GM18868 (cell line): ENCODE data around the gene ATP6V0A4.
"Not testable (repeated sequence)": the region's sequence is repeated elsewhere in the genome, so short reads cannot be mapped to it uniquely, and the experiment has no call there.

Experiments used
- ATAC-seq: cut with Tn5 transposase; IDR thresholded peaks from one replicate; pipeline ENCODE4 v1.9.1; 2021; ENCODE audit warnings: mild to moderate bottlenecking, moderate library complexity; ENCODE audit not compliant: unreplicated experiment

ATP6V0A4 gene

DNA sequence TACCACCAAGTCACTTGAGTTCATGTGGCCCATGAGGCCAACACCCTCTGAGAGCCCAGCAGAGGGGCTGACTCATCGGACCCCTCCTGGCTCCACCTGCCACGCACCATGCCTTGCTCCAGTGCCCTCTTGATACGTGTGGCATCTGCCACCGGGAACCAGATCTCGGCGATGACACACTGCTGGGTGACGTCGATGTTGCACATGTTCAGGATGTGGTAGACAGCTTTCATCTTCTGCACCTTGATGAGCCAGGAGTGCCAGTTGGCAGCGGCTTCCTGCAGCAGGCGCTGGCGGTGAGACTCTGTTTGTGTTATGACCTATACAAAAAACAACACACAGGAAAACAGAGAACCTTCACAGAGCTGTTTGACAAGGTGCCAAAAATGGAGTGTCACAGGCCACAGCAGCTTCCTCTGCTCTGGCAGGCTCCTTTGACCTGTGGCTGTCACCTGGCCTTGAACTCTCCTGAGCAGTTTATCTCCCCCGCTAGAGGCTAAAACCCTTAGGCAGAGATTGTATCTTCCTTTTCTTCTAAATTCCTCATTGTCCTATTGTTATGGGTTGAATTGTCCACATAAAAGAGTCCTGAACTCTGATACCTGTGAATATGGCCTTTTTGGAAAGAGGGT, 45.4 kb downstream of the ATP6V0A4 start:
- ATAC-seq: peak; percentile 89

DNA sequence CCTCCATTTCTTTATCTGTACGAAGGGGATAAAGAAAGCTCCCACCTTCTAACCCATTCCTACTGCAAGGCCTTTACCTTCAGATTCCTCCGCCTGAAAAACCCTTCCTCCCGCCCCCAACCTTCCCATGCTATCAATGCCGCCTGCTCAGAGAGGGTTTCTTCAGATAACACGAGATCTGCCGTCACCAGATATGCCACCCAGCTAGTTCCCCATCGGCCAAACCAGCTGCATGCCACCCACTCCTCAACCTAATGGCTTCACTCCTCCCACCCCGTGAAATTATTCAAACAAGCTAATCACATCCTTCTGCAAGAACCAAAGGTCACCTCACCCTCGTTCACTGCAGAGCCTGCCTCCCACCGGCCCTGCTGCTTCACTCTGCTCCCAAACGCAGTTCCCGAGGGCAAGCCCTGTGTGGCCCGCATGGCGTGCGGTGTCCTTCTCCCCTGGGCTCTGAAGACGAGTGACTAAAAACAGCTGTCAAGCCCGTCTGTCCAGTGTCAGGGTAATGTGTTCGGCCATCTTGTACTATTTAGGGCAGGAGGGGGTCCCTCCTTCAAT, 47.0 kb downstream of the ATP6V0A4 start:
- ATAC-seq: no peak

DNA sequence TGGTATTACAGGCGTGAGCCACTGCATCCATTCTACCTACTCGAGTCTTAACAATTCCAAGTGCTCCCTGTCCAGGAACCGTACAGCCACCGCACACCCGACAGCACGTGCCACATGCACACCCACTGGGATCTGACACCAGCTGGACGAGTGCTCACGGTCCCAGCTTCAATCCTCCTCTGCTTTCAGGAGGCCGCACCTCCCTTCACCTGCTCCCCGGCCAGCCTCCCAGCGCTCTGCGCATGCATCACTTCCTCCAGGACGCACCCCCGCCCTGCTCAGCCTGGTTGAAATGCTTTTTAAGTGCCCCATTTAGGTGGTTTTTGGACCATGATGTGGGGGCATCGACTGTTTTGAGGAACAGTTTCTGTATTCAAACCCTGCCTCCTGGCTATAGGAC, 47.5 kb downstream of the ATP6V0A4 start:
- ATAC-seq: no peak

DNA sequence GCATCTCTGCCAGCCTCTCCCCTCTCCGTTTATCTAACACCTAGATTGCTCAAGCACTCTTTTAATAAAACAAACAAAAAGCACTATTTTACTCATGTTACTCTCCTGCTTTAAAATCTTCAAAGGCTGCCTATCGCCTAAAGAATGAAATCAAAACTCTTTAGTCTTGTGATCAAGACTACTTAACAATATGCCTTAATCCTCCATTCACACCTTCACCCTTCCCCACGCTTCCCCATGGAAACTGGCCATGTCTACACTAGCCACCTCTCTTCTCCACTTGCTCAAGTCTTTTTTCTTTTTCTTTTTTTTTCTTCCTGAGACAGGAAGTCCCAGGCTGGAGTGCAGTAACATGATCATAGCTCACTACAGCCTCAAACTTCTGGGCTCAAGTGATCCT, 48.0 kb downstream of the ATP6V0A4 start:
- no peak for ATAC-seq

DNA sequence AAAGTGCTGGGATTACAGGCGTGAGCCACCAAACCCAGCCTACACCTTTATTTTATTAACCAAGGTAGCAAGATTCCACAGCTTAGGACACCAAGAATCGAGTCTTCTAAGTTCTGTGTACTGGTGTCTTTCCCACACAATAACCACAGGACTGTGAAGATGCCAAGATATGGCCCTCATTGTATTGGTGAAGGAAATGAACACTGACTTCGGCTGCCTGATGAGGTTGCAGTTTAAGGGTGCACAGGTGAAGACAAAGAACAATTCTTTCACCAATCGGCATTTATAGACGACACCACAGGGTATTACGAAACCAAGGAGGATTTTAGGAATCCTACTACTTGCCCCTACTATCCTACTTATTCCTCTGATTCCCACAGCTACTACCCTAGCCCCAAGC, 49.3 kb downstream of the ATP6V0A4 start:
- no peak for ATAC-seq

DNA sequence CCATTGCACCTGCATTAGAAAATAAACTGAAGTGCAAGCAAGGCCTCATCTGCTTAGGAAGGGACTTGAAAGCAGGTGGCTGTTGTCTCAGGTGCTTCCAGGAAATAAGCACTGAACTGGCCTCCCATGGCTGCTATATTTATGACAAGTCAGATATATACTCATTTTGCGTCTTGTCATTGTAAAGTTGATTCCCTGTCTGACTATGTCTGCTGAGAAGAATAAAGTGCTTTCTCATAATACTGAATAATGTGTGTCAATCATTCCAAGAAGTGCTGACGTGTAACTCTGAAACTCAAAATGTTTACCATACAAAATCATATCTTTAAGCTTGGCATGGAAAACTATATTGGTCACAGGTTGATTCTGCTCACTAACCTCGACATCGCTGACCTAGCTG, 51.9 kb downstream of the ATP6V0A4 start:
- no peak for ATAC-seq

DNA sequence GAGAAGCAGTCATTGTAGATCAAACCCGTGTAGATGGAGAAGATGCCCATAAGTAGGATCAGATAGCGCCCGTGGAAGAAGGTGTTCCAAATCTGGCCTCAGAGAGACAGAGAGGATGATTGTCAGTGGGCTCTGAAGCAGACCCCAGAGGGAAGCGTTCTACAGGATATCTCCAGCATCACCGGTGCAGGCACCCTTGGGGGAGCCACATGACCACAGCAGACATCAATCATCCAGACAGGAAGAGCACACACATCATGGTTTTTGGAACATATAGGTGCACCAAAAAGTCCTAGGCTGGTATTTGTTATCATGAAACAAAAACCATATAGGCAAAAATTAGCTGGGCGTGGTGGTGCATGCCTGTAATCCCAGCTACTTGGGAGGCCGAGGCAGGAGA, 52.8 kb downstream of the ATP6V0A4 start:
- no peak for ATAC-seq

DNA sequence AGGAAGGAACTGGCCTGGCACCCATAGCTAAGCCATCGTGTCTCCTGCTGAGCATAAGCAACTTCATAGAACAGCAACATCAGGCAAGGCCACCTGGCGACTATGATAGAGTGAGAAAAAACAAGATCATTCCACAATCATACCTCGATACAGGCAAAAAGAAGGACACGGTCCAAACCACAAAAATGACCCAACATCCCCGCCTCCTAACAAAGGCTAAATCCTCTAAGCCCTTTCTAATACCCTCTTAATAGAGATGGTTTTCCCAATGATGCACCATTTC, 56.6 kb downstream of the ATP6V0A4 start:
- no peak for ATAC-seq

DNA sequence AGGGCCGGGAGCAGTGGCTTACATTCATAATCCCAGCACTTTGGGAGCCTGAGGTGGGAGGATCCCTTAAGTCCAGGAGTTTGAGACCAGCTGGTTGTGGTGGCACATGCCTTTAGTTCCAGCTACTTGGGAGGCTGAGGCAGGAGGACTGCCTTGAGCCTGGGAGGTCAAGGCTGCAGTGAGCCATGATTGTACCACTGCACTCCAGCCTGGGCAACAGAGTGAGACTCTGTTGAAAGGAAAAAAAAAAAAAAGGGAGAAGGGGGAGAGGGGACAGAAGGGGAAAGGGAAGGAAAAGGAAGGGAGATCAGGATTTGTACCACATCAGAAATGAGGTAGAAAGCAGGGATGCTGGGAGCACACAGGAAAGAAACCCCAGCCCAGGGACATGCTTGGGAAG, 58.1 kb downstream of the ATP6V0A4 start:
- ATAC-seq: no peak

DNA sequence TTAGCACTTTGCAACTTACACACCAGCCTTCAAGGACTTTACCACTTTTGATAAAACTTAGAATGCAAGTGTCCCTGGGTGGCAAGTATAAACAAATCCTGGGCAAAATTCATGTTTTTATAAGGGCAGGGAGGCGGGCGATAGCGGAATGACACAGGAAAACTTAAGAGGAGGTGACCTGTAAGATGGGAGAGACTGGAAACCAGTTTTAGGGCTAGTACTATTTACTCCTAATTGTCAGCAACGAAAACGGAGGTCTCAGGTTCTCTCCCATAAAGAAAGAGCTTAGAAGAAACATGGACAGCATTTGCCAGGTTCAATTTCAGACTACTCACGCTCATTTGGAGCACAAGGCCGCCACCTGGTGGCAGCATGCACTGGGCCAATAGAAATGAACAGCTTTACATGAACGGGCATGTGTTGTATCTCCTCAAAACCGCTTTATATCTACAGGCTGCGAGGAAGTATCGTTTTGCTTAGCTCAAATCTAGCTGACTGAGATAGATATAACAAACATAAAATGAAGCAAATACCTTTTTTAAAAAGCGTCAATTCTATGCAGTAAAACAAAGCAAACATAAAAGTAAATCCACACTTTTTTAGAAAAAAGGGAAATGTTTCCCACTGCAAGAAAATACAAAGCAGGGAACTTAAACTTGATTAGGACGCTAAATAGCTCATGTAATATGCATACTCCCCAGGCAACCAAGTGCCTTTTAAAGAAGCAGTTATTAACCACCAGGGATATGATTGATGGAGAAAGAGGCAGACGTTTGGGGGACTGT, 59.3 kb downstream of the ATP6V0A4 start:
- peak; percentile 97 for ATAC-seq

DNA sequence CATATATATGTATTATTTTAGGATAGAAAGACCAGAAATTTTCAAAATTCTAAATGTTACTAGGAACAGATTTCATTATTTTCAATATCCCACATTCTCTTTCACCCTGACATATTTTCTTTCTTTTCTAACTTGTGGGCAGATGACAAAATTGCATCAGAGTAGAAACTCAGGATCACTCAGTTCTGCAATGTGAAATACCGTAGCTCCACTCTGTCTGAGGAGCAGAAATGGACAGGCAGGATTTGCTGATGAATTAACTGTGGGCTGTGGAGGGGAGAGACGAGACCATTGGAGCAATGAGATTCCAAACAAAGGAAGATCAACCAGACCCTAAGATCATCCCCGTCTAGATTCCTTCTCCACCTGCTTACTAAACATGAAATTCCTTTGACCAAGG, 59.9 kb downstream of the ATP6V0A4 start:
- ATAC-seq: no peak

DNA sequence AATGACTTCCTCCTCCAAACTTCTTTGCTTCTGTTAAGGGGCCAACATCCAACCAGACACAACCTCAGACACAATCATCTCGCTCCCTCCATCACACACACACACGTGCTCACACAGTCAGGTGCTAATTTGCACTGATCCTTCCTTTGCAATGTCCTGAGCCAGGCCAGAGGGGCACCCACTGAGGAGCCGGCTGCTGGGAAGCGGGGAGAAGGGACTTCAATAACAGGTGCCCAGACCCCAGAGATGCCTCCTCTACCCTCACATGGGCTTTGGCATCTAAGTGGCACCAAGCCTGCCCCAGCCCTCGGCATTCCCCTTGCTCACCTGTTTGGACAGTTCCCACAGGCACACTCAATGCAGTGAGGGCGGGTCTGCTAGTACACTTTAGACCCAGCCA, 62.6 kb downstream of the ATP6V0A4 start:
- ATAC-seq: no peak

DNA sequence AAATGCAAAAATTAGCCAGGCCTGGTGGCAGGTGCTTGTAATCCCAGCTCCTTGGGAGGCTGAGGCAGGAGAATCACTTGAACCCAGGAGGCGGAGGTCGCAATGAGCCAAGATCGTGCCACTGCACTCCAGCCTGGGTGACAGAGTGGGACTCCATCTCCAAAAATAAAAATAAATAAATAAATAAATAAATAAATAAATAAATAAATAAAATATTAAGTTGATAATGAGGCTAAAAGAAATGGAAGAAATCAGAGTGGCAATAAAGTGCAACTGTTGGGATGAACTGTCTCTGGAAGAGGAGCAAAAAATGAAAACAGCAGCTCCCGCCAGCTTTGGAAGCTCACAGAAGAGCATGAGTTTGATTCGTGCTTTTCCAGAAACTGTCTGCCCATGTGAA, 66.3 kb downstream of the ATP6V0A4 start:
- ATAC-seq: not testable (repeated sequence)

DNA sequence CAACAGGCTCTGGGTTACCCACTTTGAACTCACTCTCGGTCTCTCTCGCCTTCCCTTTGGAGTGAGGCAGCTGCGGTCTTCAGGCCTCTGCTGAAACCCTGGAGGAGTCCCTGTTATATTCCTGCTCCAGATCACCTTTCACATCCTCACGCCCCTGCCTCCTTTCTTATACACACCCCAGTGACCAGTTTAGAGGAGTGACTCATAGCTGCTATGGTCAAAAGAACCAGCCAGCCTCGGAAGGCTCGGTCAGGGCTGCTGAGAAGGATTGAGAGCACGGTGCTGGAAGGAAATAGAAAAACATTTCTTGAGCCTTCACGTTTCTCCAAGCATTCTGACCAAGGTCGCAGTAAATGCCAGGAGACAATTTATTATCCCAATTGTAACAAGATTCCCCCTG, 68.6 kb downstream of the ATP6V0A4 start:
- no peak for ATAC-seq

DNA sequence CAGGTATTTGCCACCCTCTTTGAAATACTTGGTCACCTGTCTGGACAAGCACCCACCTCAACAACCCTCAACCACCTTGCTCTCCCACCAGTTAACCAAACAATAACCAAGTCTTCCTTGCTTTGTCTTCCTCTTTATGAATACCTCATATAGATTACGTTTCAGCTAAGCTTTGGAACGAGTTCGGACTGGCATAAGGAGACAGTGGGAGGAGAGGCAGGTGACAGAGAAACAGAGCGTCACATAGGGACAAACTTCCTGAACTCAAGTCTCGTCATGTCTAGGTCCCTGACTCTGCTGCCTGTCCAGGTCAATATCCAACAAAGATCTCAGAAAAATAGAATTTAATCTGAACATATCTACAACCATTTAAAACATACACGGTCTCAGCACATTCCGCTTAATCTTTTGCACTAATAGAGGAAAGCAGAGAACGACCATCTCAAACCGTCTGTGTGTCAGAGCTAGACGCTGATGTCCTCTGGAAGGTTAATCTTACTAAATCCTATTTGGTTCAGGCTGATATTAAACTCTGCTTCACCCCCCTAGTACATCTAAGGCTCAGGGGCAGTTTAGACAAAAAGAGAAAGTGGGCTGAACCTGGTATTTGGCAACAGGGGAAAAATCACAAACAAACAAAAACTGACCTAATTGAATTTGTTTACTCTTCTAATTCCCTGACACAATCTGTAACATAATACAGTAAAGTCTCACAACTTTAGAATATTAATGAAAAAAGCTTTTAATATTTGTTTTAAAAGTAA, 70.5 kb downstream of the ATP6V0A4 start:
- no peak for ATAC-seq

DNA sequence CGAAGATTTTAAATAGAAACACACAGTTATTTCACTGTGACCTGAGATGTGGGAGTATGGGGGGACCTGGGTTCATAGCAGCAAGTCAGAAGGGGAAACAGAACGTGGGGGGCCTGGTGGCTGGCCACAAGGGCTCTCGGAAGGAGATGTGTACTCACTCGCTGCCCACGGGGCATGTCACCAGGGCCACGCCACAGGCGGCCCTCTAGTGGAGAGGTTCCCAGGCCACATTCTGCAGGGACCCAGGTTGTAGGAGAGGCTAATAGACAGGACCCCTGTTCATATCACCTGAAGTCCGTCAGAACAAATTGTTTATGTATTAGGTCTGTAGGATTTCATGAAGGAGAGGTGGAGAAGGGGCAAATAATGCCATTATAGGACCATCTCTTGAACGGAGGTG, 71.7 kb downstream of the ATP6V0A4 start:
- no peak for ATAC-seq

DNA sequence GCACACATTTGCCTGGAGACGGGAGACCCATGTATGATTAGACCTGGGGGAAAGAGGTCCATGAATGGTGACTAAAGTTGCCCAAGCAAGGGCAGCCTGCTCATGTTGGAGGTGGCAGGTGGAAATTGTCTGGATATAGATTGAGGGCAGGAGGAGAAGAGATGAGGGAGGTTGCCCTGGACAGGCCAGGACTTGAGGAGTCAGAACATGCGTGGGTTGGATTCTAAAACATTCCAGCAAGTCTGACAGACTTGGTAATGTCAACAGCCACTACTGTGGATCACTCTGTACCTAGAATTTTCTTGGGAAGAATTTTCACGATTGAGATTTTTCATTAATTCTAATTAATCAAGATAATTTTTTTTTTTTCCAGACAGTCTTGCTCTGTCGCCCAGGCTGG, 77.7 kb downstream of the ATP6V0A4 start:
- no peak for ATAC-seq

DNA sequence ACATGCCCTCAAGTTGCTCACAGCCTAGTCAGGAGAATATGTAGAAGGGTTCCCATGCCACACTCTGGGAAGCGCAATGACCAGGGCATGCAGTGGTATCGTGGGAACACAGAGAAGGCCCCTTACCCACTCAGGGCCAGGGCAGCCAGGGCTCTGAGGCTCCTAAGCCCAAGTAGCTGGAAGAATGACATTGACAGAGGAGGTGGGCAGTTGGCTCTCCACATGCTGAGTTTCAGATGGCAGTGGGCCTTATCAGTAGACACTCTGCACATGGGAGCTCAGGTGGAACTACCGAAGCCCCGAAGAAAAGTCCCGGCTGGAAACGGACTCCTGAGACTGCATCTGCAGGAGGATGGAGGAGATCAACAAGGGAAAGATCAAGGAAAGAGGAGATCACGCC, 81.1 kb downstream of the ATP6V0A4 start:
- ATAC-seq: no peak

DNA sequence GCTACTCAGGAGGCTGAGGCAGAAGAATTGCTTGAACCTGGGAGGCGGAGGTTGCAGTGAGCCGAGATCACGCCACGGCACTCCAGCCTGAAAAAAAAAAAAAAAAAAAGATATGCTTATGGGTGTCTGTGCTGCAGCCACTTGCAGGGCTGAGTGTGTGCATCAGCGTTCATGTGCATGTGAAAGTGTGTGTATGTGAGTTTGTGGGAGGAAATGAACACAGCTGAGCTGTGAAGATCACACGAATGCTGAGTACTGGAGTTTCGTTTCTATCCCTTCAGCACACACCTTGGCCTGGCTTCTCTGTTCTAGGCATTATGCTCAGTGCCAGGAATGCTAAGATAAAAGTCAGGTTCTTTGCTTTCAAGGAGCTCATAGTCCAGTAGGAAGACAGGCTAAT, 84.8 kb downstream of the ATP6V0A4 start:
- ATAC-seq: no peak

DNA sequence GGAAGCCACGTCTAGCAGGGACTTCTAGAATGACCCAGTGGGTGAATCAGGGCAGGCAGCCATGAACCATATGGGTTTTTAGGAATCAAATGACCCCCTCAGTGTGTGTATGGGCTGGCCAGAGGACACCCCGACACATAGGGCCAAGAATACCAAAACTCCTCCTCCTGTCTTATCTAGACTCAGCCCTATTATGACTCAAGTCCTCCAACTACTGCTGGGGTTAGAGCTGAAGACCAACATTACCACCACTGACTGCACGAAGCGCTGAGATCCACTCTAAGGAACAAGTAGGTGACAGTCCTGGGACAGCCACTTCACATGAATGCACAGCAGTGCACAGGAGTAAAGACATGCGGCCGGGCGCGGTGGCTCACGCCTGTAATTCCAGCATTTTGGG, 85.3 kb downstream of the ATP6V0A4 start:
- no peak for ATAC-seq

DNA sequence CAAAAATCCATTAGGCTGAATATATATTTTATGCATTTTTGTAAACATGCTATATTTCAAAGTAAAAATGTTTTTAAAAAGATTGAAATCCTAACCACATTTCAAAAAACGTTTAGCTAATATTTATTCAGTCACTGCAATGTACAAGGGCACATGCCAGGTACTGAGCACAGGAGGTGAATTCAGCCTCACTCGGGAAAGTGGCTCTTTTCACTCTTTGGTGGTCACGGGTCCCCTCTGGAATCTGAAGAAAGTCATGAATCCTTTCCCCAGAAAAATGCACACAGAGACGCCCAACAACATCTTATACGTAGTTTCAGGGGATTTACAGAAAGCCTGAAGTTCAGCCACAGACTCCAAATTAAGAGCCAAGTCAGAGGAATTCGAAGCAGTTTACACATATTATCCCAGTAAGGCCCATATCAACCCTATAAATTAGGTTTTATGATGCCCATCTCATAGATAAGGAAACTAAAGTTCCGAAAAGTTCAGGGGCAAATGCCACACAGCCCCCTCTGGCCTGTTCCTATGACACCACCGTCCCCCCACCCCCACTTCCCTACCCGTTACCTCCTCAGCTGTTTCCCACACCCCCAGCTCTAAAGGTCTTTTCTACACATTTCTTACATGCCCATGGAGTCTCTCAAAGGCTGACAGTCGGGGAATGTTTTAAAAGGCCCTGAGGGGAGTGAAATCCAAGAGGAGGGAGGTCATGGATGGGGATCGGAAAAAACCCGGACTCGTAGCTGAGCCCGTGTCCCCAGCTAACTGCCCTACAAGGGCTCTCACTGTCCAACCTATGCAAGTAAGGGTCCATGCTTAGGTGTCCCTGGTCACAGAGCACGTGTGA, 87.2 kb downstream of the ATP6V0A4 start:
- ATAC-seq: no peak
